Testis (tissue), 2 donors: ENCODE results near the gene TBX6.

Experiments used
- CTCF ChIP-seq, 3 experiments: fragments of 450-650 bp in 2 of 3; fragments of 200-600 bp in 1 of 3; sonication (generic) in 1 of 3; IDR thresholded peaks; one replicate each; pipeline ENCODE4 v1.5.1; 2016 to 2019; ENCODE audit warnings: antibody characterized with exemption in 3 of 3, mild to moderate bottlenecking in 2 of 3, moderate library complexity in 1 of 3
- POLR2A ChIP-seq: fragments of 450-650 bp; IDR thresholded peaks from one replicate; pipeline ENCODE4 v1.6.1; 2017; ENCODE audit warnings: antibody characterized with exemption, mild to moderate bottlenecking, moderate library complexity

GRCh38 chr16:30094541-30095165 lies 2.9 kb upstream of the TBX6 start:
- no peak for TF ChIP-seq CTCF (IDR thresholded peaks at IDR 0.05)
- TF ChIP-seq POLR2A, result no peak
